ENCODE data around the gene KLC4.

KLC4 gene

DNA sequence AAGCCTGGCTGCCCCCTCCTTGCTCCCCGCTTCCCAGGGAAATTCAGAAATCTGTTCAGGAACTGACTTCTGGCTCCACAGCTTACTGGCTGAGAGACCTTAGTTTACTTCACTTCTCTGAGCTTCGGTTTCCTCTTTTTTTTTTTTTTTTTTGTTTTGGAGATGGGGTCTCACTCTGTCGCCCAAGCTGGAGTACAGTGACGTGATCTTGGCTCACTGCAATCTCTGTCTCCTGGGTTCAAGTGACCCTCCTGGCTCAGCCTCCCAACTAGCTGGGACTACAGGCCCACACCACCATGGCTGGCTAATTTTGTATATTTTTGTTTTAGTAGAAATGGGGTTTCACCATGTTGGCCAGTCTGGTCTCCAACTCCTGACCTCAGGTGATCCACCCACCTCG lies 31.6 kb downstream of the KLC4 start:
- no peak for ATAC-seq
- TF ChIP-seq ZNF70 (CRISPR knock-in tag; IDR thresholded peaks at IDR 0.05) (no peak), TCF4 (CRISPR knock-in tag; IDR thresholded peaks at IDR 0.05; ENCODE audit: borderline replicate concordance) (no peak)
- TF ChIP-seq, protein P1, sequence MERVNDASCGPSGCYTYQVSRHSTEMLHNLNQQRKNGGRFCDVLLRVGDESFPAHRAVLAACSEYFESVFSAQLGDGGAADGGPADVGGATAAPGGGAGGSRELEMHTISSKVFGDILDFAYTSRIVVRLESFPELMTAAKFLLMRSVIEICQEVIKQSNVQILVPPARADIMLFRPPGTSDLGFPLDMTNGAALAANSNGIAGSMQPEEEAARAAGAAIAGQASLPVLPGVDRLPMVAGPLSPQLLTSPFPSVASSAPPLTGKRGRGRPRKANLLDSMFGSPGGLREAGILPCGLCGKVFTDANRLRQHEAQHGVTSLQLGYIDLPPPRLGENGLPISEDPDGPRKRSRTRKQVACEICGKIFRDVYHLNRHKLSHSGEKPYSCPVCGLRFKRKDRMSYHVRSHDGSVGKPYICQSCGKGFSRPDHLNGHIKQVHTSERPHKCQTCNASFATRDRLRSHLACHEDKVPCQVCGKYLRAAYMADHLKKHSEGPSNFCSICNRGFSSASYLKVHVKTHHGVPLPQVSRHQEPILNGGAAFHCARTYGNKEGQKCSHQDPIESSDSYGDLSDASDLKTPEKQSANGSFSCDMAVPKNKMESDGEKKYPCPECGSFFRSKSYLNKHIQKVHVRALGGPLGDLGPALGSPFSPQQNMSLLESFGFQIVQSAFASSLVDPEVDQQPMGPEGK (CRISPR knock-in tag; IDR thresholded peaks at IDR 0.05; ENCODE audit: borderline replicate concordance) = no peak
- TF ChIP-seq, protein P2, sequence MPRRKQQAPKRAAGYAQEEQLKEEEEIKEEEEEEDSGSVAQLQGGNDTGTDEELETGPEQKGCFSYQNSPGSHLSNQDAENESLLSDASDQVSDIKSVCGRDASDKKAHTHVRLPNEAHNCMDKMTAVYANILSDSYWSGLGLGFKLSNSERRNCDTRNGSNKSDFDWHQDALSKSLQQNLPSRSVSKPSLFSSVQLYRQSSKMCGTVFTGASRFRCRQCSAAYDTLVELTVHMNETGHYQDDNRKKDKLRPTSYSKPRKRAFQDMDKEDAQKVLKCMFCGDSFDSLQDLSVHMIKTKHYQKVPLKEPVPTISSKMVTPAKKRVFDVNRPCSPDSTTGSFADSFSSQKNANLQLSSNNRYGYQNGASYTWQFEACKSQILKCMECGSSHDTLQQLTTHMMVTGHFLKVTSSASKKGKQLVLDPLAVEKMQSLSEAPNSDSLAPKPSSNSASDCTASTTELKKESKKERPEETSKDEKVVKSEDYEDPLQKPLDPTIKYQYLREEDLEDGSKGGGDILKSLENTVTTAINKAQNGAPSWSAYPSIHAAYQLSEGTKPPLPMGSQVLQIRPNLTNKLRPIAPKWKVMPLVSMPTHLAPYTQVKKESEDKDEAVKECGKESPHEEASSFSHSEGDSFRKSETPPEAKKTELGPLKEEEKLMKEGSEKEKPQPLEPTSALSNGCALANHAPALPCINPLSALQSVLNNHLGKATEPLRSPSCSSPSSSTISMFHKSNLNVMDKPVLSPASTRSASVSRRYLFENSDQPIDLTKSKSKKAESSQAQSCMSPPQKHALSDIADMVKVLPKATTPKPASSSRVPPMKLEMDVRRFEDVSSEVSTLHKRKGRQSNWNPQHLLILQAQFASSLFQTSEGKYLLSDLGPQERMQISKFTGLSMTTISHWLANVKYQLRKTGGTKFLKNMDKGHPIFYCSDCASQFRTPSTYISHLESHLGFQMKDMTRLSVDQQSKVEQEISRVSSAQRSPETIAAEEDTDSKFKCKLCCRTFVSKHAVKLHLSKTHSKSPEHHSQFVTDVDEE (CRISPR knock-in tag; IDR thresholded peaks at IDR 0.05) = no peak

DNA sequence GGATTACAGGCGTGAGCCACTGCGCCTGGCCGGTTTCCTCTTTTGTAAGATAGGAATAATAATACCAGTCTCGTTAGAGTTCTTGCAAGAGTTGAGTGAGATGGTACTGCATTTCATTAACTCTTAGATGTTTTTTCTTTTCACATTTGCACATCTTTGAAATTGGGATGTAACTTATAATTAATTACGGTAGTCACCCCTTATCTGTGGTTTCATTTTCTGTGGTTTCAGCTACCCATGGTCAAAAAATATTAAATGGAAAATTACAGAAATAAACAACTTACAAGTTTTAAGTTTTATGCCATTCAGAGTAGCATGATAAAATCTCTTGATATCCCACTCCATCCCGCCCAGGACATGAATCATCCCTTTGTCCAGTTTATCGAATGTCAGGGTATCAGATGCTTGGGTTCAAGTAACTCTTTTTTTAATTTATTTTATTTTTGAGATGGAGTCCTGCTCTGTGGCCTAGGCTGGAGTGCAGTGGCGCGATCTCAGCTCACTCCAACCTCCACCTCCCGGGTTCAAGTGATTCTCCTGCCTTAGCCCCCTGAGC lies 32.1 kb downstream of the KLC4 start:
- no peak for ATAC-seq
- TF ChIP-seq ARNTL (CRISPR knock-in tag; IDR thresholded peaks at IDR 0.05; ENCODE audit: borderline replicate concordance, low read depth) (no peak), PPARA (CRISPR knock-in tag; IDR thresholded peaks at IDR 0.05; ENCODE audit: borderline replicate concordance) (no peak), ESRRG (CRISPR knock-in tag; IDR thresholded peaks at IDR 0.05) (no peak), ZNF70 (CRISPR knock-in tag; IDR thresholded peaks at IDR 0.05) (no peak), SNAI2 (CRISPR knock-in tag; IDR thresholded peaks at IDR 0.05) (no peak), ISL1 (CRISPR knock-in tag; IDR thresholded peaks at IDR 0.05) (no peak), ZFP3 (CRISPR knock-in tag; IDR thresholded peaks at IDR 0.05) (no peak), BACH2 (CRISPR knock-in tag; IDR thresholded peaks at IDR 0.05; ENCODE audit: borderline replicate concordance) (no peak), ZFP30 (CRISPR knock-in tag; IDR thresholded peaks at IDR 0.05) (no peak), RARB (CRISPR knock-in tag; IDR thresholded peaks at IDR 0.05) (no peak), GLIS3 (CRISPR knock-in tag; IDR thresholded peaks at IDR 0.05) (no peak), TCF4 (CRISPR knock-in tag; IDR thresholded peaks at IDR 0.05; ENCODE audit: borderline replicate concordance) (no peak), ZNF8 (CRISPR knock-in tag; IDR thresholded peaks at IDR 0.05) (no peak), ZC3H10 (CRISPR knock-in tag; IDR thresholded peaks at IDR 0.05) (no peak), OSR1 (CRISPR knock-in tag; IDR thresholded peaks at IDR 0.05) (no peak), TOX (CRISPR knock-in tag; IDR thresholded peaks at IDR 0.05; ENCODE audit: borderline replicate concordance) (no peak)
- TF ChIP-seq, protein P3, sequence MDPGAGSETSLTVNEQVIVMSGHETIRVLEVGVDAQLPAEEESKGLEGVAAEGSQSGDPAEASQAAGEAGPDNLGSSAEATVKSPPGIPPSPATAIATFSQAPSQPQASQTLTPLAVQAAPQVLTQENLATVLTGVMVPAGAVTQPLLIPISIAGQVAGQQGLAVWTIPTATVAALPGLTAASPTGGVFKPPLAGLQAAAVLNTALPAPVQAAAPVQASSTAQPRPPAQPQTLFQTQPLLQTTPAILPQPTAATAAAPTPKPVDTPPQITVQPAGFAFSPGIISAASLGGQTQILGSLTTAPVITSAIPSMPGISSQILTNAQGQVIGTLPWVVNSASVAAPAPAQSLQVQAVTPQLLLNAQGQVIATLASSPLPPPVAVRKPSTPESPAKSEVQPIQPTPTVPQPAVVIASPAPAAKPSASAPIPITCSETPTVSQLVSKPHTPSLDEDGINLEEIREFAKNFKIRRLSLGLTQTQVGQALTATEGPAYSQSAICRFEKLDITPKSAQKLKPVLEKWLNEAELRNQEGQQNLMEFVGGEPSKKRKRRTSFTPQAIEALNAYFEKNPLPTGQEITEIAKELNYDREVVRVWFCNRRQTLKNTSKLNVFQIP (CRISPR knock-in tag; IDR thresholded peaks at IDR 0.05; ENCODE audit: borderline replicate concordance, low read depth) = no peak
- TF ChIP-seq, protein P1 (CRISPR knock-in tag; IDR thresholded peaks at IDR 0.05; ENCODE audit: borderline replicate concordance) = no peak
- TF ChIP-seq, protein P4, sequence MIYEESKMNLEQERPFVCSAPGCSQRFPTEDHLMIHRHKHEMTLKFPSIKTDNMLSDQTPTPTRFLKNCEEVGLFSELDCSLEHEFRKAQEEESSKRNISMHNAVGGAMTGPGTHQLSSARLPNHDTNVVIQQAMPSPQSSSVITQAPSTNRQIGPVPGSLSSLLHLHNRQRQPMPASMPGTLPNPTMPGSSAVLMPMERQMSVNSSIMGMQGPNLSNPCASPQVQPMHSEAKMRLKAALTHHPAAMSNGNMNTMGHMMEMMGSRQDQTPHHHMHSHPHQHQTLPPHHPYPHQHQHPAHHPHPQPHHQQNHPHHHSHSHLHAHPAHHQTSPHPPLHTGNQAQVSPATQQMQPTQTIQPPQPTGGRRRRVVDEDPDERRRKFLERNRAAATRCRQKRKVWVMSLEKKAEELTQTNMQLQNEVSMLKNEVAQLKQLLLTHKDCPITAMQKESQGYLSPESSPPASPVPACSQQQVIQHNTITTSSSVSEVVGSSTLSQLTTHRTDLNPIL (CRISPR knock-in tag; IDR thresholded peaks at IDR 0.05; ENCODE audit: low read depth) = no peak
- TF ChIP-seq, protein P5, sequence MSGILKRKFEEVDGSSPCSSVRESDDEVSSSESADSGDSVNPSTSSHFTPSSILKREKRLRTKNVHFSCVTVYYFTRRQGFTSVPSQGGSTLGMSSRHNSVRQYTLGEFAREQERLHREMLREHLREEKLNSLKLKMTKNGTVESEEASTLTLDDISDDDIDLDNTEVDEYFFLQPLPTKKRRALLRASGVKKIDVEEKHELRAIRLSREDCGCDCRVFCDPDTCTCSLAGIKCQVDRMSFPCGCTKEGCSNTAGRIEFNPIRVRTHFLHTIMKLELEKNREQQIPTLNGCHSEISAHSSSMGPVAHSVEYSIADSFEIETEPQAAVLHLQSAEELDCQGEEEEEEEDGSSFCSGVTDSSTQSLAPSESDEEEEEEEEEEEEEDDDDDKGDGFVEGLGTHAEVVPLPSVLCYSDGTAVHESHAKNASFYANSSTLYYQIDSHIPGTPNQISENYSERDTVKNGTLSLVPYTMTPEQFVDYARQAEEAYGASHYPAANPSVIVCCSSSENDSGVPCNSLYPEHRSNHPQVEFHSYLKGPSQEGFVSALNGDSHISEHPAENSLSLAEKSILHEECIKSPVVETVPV (CRISPR knock-in tag; IDR thresholded peaks at IDR 0.05) = no peak
